IMR-90 (cell line): ENCODE results near the gene MTTP. TPM values are rescaled to one million over a fixed set of nuclear protein-coding genes. Genes with fewer than 3 reads are reported as not detected.

Source experiments
- ATAC-seq: fragments of 200-7000 bp; cut with Tn5 transposase; 2 replicates; pipeline ENCODE4 v1.9.1; 2020; ENCODE audit warnings: low read depth, mild to moderate bottlenecking, moderate library complexity
- BruUV-seq: library from RNA; stranded (reverse); fragments of 400-500 nt; replicated peaks from 2 replicates; lab custom pipeline; 2021; lab: Mats Ljungman, UMichigan
- CTCF ChIA-PET: fragments of 300-600 bp; formaldehyde crosslinking; extraction: SDS; loops from one replicate; lab custom pipeline; 2021; ENCODE audit warnings: antibody characterized with exemption; lab: Yijun Ruan, JAX
- POLR2A ChIA-PET: fragments of 300-600 bp; sonication (Branson Sonifier 250); formaldehyde crosslinking; loops from one replicate; lab custom pipeline; 2022; ENCODE audit warnings: antibody characterized with exemption; ENCODE audit not compliant: unreplicated experiment; lab: Charles Lee
- DNase-seq: peaks from one replicate; pipeline ENCODE4 v3.0.0; 2013
- H2AFZ ChIP-seq: replicated peaks from 2 replicates; pipeline ENCODE3; 2013; ENCODE audit warnings: low read length, mild to moderate bottlenecking; ENCODE audit not compliant: poor library complexity
- H2AK5ac ChIP-seq: 2 replicates; pipeline ENCODE4 v1.6.1; 2013; ENCODE audit warnings: low read depth, low read length, inconsistent platforms
- H2AK9ac ChIP-seq: replicated peaks from 2 replicates; pipeline ENCODE3; 2013; ENCODE audit warnings: mild to moderate bottlenecking, low read depth, low read length, moderate library complexity; ENCODE audit not compliant: poor library complexity
- H2BK120ac ChIP-seq: 2 replicates; pipeline ENCODE4 v1.6.1; 2013; ENCODE audit warnings: low read depth, low read length, inconsistent platforms
- H2BK15ac ChIP-seq: 3 replicates; pipeline ENCODE4 v1.6.1; 2013; ENCODE audit warnings: low read depth, low read length, inconsistent platforms
- H2BK20ac ChIP-seq: 2 replicates; pipeline ENCODE4 v1.6.1; 2013; ENCODE audit warnings: low read depth, mild to moderate bottlenecking, inconsistent platforms, low read length, moderate library complexity
- H2BK5ac ChIP-seq: 2 replicates; pipeline ENCODE4 v1.6.1; 2013; ENCODE audit warnings: mild to moderate bottlenecking, low read depth, low read length, inconsistent platforms; ENCODE audit not compliant: poor library complexity, severe bottlenecking
- H3K14ac ChIP-seq: replicated peaks from 2 replicates; pipeline ENCODE4 v1.6.1; 2013; ENCODE audit warnings: low read depth, low read length, inconsistent platforms
- H3K18ac ChIP-seq: 2 replicates; pipeline ENCODE4 v1.6.1; 2013; ENCODE audit warnings: low read depth, low read length, control low read depth
- H3K23ac ChIP-seq: 2 replicates; pipeline ENCODE4 v1.6.1; 2013; ENCODE audit warnings: low read depth, low read length, inconsistent platforms
- H3K27ac ChIP-seq: 2 replicates; pipeline ENCODE4 v1.5.1; 2013; ENCODE audit warnings: mild to moderate bottlenecking, control low read depth, low read length; ENCODE audit not compliant: insufficient read depth
- H3K27me3 ChIP-seq: 2 replicates; pipeline ENCODE4 v1.6.1; 2013; ENCODE audit warnings: low read length; ENCODE audit not compliant: control insufficient read depth, insufficient read depth
- H3K36me3 ChIP-seq: 2 replicates; pipeline ENCODE4 v1.6.1; 2013; ENCODE audit warnings: low read length, mixed read lengths; ENCODE audit not compliant: control insufficient read depth, insufficient read depth
- H3K4ac ChIP-seq: 2 replicates; pipeline ENCODE4 v1.6.1; 2013; ENCODE audit warnings: low read depth, low read length, inconsistent platforms
- H3K4me1 ChIP-seq: 2 replicates; pipeline ENCODE4 v1.6.1; 2013; ENCODE audit warnings: low read length, mixed read lengths; ENCODE audit not compliant: control insufficient read depth, insufficient read depth
- H3K4me2 ChIP-seq: 2 replicates; pipeline ENCODE4 v1.6.1; 2013; ENCODE audit warnings: low read depth, mild to moderate bottlenecking, control low read depth, low read length, moderate library complexity
- H3K4me3 ChIP-seq: 2 replicates; pipeline ENCODE4 v1.5.1; 2013; ENCODE audit warnings: low read depth, mild to moderate bottlenecking, control low read depth, low read length, moderate library complexity; ENCODE audit not compliant: insufficient read depth
- H3K56ac ChIP-seq: 2 replicates; pipeline ENCODE4 v1.6.1; 2013; ENCODE audit warnings: low read length, inconsistent platforms; ENCODE audit not compliant: insufficient read depth; ENCODE audit errors: extremely low read depth
- H3K79me1 ChIP-seq, 2 experiments: 2 replicates each; pipeline ENCODE4 v1.6.1; 2013; ENCODE audit warnings: low read length in 2 of 2, inconsistent platforms in 1 of 2, low read depth in 1 of 2
- H3K9ac ChIP-seq: 2 replicates; pipeline ENCODE4 v1.6.1; 2013; ENCODE audit warnings: low read depth, low read length, control low read depth
- H3K9me1 ChIP-seq: 2 replicates; pipeline ENCODE4 v1.6.1; 2013; ENCODE audit warnings: low read length, inconsistent platforms; ENCODE audit not compliant: insufficient read depth
- H3K9me3 ChIP-seq: 2 replicates; pipeline ENCODE4 v1.6.1; 2013; ENCODE audit warnings: low read length; ENCODE audit not compliant: control insufficient read depth, insufficient read depth
- H4K20me1 ChIP-seq: 2 replicates; pipeline ENCODE4 v1.6.1; 2013; ENCODE audit warnings: low read length, inconsistent platforms; ENCODE audit not compliant: insufficient read depth
- H4K5ac ChIP-seq: 2 replicates; pipeline ENCODE4 v1.6.1; 2013; ENCODE audit warnings: mild to moderate bottlenecking, low read depth, low read length, control low read depth
- H4K8ac ChIP-seq, 2 experiments: 2 replicates each; pipeline ENCODE4 v1.6.1; 2013; ENCODE audit warnings: low read depth in 2 of 2, low read length in 2 of 2, control low read depth in 1 of 2, inconsistent platforms in 1 of 2
- H4K91ac ChIP-seq: 2 replicates; pipeline ENCODE4 v1.6.1; 2013; ENCODE audit warnings: low read depth, low read length, inconsistent platforms; ENCODE audit not compliant: insufficient read depth
- CEBPB ChIP-seq: IDR thresholded peaks from 2 replicates; pipeline ENCODE4 v1.6.1; 2012; ENCODE audit warnings: low read depth, low read length, improper control_type of control experiment
- CHD1 ChIP-seq: IDR thresholded peaks from 2 replicates; pipeline ENCODE4 v1.6.1; 2012; ENCODE audit warnings: low read depth, low read length, improper control_type of control experiment
- CTCF ChIP-seq: conservative IDR thresholded peaks from 2 replicates; pipeline ENCODE4 v1.5.1; 2012; ENCODE audit warnings: mild to moderate bottlenecking, low read depth, low read length, improper control_type of control experiment
- ELK1 ChIP-seq: fragments of 150-350 bp; IDR thresholded peaks from 2 replicates; pipeline ENCODE4 v1.6.1; 2016; ENCODE audit warnings: low read depth, mild to moderate bottlenecking, low read length, moderate library complexity, borderline replicate concordance
- FOS ChIP-seq: fragments of 150-350 bp; IDR thresholded peaks from 2 replicates; pipeline ENCODE4 v1.6.1; 2016; ENCODE audit warnings: low read depth, low read length
- MAFK ChIP-seq: IDR thresholded peaks from 2 replicates; pipeline ENCODE4 v1.6.1; 2012; ENCODE audit warnings: low read depth, low read length, improper control_type of control experiment
- MAZ ChIP-seq: IDR thresholded peaks from 2 replicates; pipeline ENCODE4 v1.6.1; 2012; ENCODE audit warnings: low read depth, mild to moderate bottlenecking, low read length, improper control_type of control experiment, moderate library complexity, borderline replicate concordance
- MXI1 ChIP-seq: IDR thresholded peaks from 2 replicates; pipeline ENCODE4 v1.6.1; 2012; ENCODE audit warnings: low read depth, mild to moderate bottlenecking, low read length, moderate library complexity, borderline replicate concordance
- NFE2L2 ChIP-seq: fragments of 150-350 bp; IDR thresholded peaks from 2 replicates; pipeline ENCODE4 v1.6.1; 2016; ENCODE audit warnings: low read depth, mild to moderate bottlenecking, low read length
- POLR2A ChIP-seq: IDR thresholded peaks from 2 replicates; pipeline ENCODE4 v1.6.1; 2012; ENCODE audit warnings: mild to moderate bottlenecking, low read depth, low read length
- RAD21 ChIP-seq: IDR thresholded peaks from 2 replicates; pipeline ENCODE4 v1.6.1; 2012; ENCODE audit warnings: low read length, improper control_type of control experiment
- RCOR1 ChIP-seq: IDR thresholded peaks from 2 replicates; pipeline ENCODE4 v1.6.1; 2012; ENCODE audit warnings: mild to moderate bottlenecking, low read length, improper control_type of control experiment; ENCODE audit not compliant: insufficient replicate concordance
- RFX5 ChIP-seq: IDR thresholded peaks from 2 replicates; pipeline ENCODE4 v1.8.0; 2012; ENCODE audit warnings: low read depth, mild to moderate bottlenecking, low read length, moderate library complexity
- SMC3 ChIP-seq: fragments of 150-350 bp; IDR thresholded peaks from 2 replicates; pipeline ENCODE4 v1.6.1; 2016; ENCODE audit warnings: low read depth, mild to moderate bottlenecking, antibody characterized with exemption, low read length, moderate library complexity
- USF2 ChIP-seq: fragments of 150-350 bp; IDR thresholded peaks from 2 replicates; pipeline ENCODE4 v1.6.1; 2017; ENCODE audit warnings: mild to moderate bottlenecking, antibody characterized with exemption, low read length, low read depth
- WGBS, 2 experiments: methylation state at CpG; one replicate each; pipeline versions ENCODE4 v1.1.5 to v1.1.7; 2013; ENCODE audit warnings: missing lambda C conversion rate in 2 of 2; ENCODE audit not compliant: insufficient read length in 1 of 2; ENCODE audit errors: extremely low coverage in 2 of 2; 5-methylcytosine and 5-hydroxymethylcytosine counted together
- dilution Hi-C: fragments of 300-500 bp; cut with HindIII; formaldehyde crosslinking; loops from one replicate; pipeline ENCODE4 v1.14.3; 2018; ENCODE audit warnings: low sequenced_read_pairs; ENCODE audit not compliant: unreplicated experiment
- in situ Hi-C: fragments of 300-500 bp; cut with MboI; formaldehyde crosslinking; loops from 3 replicates; pipeline ENCODE4 v1.14.3; 2019; ENCODE audit warnings: low sequenced_read_pairs, inconsistent platforms, mixed read lengths
- intact Hi-C: fragments of 100-400 bp; cut with micrococcal nuclease; formaldehyde crosslinking; loops from 2 replicates; pipeline ENCODE4 v1.10.0; 2022
- polyA plus RNA-seq, 3 experiments: library from polyadenylated mRNA; depleted of rRNA; stranded (reverse); fragments of >200 nt; gene quantifications; 2 replicates each; pipeline ENCODE4 v1.2.3, GENCODE V29; 2012; ENCODE audit warnings: low replicate concordance in 1 of 3
- total RNA-seq: library from RNA; depleted of rRNA; stranded (reverse); fragments of >200 nt; gene quantifications from 2 replicates; pipeline ENCODE4 v1.2.3, GENCODE V29; 2012

MTTP gene
- total and polyA plus RNA-seq, 2 of the 4 experiments (the other 2 are of a cell fraction), result under 0.01 to 0.03 TPM

GRCh38 chr4:99536271-99536670 is 38.4 kb upstream of the MTTP start:
- dilution Hi-C loops, result no loop called here
- no peak overlapping the region for H3K27ac ChIP-seq
- intact Hi-C loops, result no loop called here

More at GRCh38 chr4:99536271-99536670, 38.4 kb upstream of the MTTP start:
- Histone ChIP-seq H3K36me3 (no peaks in the 10 kb centered on the region), H3K9me1 (no peaks in the 10 kb centered on the region), H2AK5ac (no peak overlapping the region), H3K14ac (no peak overlapping the region), H2BK120ac (no peak overlapping the region), H3K27me3 (peaks cover 3% of the 10 kb centered on the region; the same call in 1 of the 2 replicates), H4K5ac (no peak overlapping the region), H3K79me1 (no peaks in the 10 kb centered on the region), H3K4me2 (no peak overlapping the region), H2BK15ac (no peak overlapping the region), H3K4ac (no peak overlapping the region), H3K9me3 (no peaks in the 10 kb centered on the region), H3K4me1 (no peaks in the 10 kb centered on the region), H3K4me3 (no peak overlapping the region), H3K56ac (no peak overlapping the region), H4K8ac (no peak overlapping the region), H2BK5ac (no peak overlapping the region), H3K23ac (no peak overlapping the region), H3K9ac (no peak overlapping the region), H2BK20ac (no peak overlapping the region), H4K91ac (no peak overlapping the region), H2AK9ac (no peak overlapping the region), H4K20me1 (no peaks in the 10 kb centered on the region), H3K18ac (no peak overlapping the region), H2AFZ (peak overlapping the region; percentile 58)
- CTCF ChIA-PET, result no interaction called here
- BruUV-seq, result no TSS peak
- WGBS, 2 experiments, result 50% methylated on average over 1 of the region's 2 CpGs; no CpG with 5 or more reads in 1 of the 2 experiments
- DNase-seq (no peak), ATAC-seq (no peak)
- no peak for TF ChIP-seq POLR2A
- no peak for TF ChIP-seq MAZ
- no peak for TF ChIP-seq MXI1
- no peak for TF ChIP-seq CEBPB
- no peak for TF ChIP-seq RCOR1
- TF ChIP-seq RFX5, result no peak
- no peak for TF ChIP-seq MAFK
- TF ChIP-seq FOS, result no peak
- TF ChIP-seq SMC3, result no peak
- no peak for TF ChIP-seq CTCF
- no peak for TF ChIP-seq CHD1
- no peak for TF ChIP-seq USF2
- no peak for TF ChIP-seq NFE2L2
- TF ChIP-seq ELK1, result no peak
- no peak for TF ChIP-seq RAD21
- in situ Hi-C loops, result no loop called here
- POLR2A ChIA-PET, result no interaction called here
